ENCODE results near the gene ATG9A.

The ATG9A gene

DNA sequence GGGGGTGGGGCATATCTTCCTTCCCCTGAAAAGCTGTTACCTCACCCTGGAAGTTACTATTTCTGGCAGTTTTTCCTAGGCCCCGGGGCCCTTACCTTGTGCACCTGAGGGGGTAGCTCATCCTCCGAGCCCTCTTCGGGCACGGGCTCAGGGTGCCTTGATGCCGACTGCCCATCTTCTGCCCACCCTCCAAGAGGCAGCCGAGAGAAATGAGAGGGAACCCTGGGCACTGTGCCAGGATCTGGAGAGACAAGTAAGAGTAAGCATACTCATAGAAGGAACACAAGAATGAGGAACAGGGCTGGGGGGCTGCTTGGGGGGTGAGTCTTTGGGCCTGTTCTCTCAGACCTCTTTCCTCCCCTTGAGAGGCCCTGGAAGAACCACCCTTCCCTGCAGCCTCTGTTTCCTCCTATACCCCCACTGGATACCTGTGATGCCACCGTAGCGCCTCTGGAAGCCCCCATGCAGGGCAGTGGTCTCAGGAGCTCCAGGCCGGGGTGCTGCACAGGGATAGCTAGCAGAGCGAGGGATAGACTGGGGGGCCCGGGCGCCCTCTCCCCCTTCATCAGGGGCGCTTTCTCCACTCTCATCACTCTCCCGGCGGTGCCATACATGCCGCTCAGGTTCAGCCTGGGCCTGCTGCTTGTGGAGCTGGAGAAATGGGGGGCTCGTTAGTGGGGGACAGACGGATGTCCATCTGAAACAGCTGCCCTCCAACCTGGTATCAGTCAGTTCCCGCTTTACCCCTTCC is 8.6 kb downstream of the ATG9A start:
- DNase-seq (ENCODE audit: low read depth in 2 of 2): no peak

DNA sequence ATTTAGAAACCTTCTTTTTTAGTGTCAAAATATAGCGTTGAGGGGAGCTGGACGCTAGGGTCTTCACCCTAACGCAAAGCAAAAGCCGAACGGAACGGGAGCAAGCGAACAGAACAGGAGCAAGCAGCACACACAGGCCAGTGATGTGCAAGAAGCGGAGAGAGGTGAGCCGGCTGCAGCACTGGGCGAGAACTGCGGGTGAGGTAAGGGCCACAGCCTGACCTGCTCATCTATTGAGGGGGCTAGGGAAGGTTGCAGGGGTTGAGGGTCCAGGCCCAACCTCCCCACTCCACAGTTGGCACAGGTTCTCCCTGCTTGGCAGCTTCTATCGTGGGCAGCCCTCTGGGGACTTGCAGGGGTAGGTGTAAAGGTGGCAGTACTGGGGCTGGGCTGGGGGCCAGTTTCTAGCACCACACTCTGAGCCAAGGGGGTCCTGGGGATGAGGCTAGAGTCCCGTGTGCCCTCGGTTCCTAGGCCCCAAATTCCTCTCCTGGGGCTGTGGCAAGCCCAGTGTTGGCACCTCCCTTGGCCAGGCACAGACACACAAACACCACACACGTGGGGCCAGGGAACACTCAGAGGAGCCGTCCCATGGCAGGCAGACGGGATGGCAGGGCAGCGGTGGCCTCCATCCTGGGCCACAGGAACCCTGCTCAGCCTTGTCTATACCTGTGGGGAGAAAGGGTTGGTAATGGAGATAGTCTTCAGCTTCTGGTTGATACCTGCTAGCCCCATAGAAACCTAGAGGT is 9.5 kb downstream of the ATG9A start:
- no peak for DNase-seq (ENCODE audit: low read depth in 2 of 2)

DNA sequence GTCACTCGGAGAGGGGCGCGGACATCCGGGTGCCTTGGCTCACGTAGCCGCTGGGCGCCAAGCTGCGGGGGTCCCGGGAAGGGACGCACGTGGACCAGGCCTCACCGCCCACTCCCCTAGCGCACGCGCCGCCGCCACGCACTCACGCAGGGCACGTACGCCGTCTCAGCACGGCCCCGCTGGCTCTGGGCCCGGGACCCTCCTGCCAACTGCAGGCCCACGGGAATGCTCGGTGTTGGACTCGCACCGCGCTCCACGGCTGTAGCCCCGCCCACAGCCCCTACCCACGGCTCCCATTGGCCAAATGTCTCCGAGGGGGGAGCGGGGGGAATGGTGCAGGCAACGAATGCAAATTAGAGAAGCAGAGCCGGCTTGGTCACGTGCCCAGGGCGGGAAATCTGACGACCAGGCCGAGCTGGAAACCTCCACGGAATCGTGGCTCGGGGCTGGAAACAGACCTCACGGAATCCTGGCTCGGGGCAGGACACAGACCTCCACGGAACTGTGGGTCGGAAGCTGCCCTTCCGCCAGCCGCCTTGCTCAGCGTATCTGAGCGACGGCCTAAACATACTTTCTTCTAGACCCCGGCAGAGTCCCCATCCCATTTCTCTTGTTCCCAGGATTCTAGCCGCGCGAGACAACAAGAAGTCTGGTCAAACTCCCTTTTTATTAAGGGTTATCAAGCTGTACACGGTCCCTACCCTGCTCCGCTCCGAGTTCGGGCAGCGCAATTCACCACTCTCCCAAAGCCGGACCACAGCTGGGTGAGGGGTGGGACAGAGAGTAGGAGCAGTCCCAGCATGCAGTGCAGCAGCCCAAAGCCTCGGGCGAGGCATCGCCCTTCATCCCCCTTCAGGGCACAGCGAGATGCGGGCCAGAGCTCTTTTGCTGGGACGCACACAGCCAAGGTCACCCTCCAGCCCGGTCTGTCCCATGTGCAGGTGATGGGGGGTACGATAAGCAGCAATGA is 10.4 kb downstream of the ATG9A start, which contains the start of gene ABCB6:
ABCB6 (minus strand) TSS at position 227 of the 970 bp plus-strand sequence. CDS start 285 bp downstream, outside the sequence.
- peak; percentile 80 to 91 for DNase-seq (ENCODE audit: low read depth in 2 of 2)

DNA sequence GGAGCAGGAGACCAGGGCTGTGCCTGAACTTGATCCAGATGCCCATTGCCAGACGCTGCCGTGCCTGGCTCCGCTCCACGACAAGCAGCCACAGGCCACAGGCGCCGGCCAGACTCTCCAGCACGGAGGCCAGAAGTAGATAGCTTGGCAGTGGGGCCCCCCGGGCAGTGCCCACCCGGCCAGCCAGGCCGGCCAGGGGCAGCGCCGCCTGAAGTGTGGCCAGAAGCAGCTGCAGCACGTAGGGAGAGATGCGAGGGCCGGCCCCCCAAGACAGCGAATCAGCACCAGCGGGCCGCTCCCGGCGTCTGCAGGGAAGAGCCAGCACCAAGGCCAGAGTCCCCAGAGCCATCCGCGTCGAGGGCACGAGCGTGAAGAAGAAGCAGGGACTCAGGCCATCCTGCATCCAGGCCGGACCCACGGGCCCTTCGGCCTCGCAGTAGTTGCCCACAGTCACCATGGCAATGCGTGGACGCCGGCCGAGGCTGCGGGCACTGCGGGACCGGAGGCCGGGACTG is 11.2 kb downstream of the ATG9A start:
- peak in 1 of 2 experiments; percentile 29 for DNase-seq (ENCODE audit: low read depth in 2 of 2)

DNA sequence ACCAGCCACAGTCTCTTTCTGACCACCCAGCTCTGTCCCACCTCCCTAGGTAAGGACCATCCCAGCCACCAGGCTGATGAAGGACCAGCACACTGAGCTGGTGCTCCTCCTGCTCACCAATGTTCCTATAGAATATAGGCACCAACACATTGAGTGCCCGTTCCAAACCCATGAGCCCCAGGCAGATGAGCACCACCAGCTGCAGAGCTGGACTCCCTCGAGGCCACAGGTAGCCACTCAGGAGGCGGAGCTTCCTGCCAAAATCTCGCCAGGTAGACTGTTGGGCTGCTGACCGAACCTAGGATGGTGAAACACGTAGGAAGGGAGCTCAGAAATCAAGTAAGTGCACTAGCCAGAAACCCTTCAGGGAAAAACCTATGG is 12.9 kb downstream of the ATG9A start:
- DNase-seq (ENCODE audit: low read depth in 2 of 2): no peak

DNA sequence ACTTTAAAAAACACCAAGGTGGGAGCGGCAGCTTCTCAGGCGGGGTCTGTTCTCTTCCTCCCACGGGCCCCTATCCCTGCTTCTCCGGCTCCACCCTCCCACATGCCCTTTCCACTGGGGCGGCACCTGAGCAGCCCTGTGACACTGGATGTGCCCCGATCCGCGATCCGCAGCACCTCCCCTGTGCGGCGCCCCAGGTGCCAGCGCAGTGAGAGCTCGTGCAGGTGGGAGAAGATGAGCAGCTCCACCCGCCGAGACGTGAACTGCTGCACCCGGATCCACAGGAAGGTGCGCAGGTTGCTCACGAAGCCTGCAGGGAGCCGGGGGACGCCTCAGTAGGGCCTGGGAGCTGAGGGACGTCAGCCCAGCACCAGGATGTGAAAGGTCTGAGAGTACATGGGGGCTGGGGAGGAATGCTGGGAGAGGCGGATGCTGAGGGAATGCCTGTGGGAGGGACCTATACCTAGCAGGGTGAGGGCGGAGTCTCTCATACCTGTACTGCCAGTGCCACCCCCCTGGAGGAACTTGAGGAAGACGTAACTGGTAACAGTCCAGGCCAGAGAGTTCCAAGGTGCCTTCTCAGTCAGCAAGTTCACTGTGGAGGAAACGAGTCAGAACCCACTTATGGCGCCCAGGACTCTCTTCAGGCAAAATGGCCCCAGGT is 13.4 kb downstream of the ATG9A start:
- no peak for DNase-seq (ENCODE audit: low read depth in 2 of 2)

DNA sequence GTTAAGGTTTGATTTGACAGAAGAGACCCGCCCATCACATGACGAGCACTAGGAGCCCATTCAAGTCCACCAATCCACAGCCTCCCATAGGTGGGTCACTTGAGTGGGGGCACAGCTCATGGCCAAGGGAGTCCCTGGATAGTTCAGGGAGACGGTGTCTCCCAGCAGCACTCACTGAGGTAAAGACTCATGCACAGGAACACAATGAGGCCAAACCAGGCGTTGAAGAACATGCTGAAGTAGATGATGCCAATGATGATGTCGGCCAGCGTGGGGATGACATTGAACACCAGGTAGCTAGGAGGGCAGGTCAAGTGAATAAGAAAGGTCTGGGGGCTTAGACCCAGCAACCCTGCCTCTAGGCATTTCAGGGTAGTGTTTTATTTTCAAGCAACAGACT is 14.7 kb downstream of the ATG9A start:
- no peak for DNase-seq (ENCODE audit: low read depth in 2 of 2)

DNA sequence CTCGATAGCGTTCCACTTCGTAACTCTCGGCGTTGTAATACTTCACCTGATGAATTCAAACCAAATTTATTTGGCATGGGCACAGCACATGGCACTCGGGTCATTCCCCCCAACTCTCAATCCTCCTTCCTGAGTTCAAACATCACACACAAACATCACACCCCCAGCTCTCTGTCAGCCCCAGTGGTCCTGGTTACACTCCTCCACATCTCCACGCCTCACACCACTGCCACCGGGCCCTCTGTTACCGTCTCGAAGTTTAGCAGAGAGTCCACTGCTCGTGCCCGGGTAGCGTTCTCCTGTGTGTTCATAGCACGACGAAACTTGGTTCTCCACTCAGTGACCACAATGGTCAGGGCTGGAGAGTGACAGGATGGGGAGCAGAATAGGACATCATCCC is 15.3 kb downstream of the ATG9A start:
- no peak for DNase-seq (ENCODE audit: low read depth in 2 of 2)

DNA sequence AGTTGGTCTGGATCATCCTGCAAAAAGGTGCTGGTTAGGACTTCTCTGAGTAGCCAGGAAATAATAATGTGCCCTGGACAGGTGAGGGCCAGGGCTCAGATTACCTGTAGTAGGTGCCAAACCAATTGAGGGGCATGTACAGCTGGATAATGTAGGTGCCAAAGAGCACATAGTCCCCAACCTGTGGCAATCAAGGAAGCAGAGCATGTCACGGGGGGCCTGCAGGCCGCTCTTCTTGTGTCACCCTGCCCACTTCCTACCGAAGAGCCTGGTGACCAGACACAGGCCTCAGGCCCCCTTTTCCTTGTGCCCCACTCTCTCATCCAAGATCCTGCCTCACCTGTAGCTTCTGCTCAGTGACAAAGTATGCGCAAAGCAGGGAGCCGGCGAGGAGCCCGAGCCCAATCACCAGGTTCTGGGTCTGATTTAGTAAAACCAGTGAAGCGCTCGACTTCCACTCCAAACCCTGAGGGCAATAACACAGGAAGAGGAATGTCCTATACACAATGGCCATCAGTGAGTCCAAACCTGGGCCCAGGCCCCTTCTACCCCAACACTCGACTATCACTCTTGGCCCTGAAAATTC is 15.9 kb downstream of the ATG9A start:
- DNase-seq (ENCODE audit: low read depth in 2 of 2): no peak

DNA sequence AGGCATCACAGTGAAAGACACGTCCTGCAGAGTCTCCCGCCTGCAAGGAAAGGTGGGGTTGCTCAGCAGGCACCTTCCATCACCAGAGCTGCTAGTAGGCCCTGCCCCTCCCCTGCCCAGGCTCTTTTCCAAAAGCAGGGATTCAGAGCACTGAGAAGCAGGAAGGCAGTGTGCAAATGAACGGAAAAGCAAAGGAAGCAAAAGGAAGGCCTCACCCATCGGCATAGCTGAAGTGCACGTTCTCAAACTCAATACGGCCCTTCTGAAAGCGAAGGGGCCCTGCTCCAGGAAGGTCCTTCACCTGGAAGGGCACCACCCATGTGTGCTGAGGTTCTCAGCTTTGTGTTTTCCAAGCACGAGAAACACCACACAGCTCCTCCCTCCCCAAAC is 16.4 kb downstream of the ATG9A start:
- DNase-seq (ENCODE audit: low read depth in 2 of 2): no peak

DNA sequence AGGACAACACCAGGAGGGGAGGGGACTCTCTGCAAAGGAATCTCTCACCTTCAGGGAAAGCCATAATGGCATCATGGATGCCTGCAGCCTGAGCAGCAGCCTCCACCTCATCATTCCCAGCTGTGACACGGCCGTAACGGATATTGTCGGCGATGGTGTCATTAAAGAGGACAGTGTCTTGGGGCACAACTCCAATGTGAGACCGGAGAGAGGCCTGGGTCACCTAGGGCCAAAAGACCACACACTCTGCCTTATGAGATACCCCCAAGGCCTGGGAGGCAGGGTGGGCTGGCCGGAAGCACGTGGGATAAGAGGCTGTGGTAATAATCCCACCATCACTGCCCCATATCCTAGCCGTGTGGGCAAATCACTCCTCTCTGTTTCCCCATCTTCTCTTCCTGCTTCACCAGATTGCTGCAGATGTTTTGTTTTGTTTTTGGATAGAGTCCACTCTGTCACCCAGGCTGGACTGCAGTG is 18.5 kb downstream of the ATG9A start:
- no peak for DNase-seq (ENCODE audit: low read depth in 2 of 2)

DNA sequence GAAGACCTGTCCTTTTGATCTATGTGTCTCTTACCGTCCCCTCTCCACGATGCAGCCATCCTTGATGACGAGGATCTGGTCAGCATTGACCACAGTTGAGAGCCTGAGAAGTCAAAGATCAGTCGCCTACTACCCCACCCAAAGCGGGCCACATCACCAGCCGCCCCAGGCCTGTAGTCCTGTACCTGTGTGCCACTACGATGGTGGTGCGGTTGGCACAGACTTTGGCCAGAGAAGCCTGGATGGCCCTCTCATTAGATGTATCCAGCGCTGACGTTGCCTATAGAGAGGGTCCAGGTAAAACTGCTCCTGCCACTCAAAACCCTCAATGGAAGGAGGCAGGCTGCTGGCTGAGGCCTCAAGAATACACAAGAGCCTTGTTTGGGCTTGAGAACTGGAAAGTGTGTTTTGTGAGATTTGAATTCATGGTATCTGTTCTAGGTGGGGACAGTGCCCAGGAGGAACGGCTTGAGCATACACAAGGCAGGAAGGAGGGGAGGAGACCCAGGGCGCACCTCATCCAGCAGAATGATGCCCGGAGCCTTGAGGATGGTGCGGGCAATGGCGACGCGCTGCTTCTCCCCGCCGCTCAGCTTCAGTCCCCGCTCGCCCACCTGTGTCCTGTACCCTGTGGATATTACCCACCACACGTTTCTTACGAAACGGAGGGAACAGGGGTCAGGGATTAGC is 19.1 kb downstream of the ATG9A start:
- no peak for DNase-seq (ENCODE audit: low read depth in 2 of 2)

DNA sequence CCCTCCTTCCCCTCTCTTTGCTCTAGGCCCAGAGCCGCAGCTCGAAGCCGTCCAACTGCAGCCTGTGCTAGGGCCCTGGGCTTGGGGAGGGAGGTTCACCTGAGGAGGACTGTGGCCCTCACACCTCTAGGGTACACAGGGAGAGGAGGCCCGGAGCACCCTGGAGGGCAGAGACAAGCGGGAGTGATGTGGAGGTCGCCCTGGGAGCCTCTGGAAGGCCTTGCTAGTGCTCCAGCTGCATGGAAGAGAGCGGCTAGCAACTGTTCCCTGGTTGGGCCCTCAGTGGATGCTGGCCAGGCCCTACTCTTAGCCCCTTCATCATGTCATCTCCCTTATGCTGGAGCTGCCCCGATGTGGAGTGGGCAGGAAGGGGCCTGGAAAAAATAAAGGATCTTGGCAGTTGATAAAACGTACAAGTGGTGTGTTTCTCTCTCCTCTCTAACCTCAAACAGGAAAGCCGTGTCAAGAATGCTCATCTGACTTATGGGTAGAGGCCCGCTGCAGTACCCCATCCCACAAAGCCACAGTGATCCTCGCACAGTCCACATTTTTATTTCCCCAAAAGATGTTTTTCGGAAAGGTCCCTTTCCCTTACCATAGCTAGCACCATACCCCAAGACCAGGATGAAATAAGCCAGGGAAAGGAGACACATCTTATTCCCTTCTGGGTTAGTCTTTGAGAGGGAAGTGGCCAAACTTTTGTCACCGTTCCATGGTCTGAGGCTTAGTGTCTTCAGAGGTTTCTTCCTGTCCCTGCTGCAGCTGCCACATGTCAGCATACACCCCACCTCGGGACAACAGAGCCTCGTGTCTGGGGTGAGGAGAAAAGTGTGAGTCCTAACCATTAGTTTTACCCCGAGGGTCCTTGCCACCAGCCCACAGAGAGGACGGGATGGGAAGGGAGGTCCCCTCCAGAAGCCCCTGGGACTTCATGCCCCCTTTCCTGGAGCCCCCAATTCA is 19.9 kb downstream of the ATG9A start:
- no peak for DNase-seq (ENCODE audit: low read depth in 2 of 2)

DNA sequence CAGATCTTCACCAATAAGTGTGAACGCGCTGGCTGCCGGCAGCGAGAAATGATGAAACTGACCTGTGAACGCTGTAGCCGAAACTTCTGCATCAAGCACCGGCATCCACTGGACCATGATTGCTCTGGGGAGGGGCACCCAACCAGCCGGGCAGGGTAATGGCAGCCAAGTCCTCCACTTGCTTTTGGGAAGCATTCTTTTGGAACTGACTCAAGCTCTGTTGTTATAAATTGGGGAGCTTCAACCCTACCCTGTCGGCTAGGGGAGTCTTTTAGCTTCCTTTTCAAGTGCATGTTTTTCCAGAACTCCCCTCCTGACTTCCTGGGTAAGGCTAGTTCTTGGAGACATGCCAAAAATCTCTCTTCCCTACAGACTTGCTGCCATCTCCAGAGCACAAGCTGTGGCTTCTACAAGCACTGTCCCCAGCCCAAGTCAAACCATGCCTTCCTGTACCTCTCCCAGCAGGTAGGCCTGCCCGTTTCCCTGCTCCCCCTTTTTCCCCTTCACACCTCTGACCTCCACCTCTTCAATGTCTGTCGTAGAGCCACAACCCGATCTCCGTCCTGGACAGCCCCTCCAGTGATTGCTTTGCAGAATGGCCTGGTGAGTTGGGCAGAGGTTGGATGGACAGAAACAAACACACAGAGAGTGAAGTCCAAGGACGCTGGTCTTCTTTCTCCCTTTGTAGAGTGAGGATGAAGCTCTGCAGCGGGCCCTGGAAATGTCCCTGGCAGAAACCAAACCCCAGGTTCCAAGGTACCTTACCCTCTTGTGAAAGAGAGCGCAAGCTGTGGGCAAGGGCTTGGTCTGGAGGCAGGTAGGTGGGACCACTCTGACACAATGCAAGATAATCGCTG is 21.3 kb downstream of the ATG9A start:
- DNase-seq (ENCODE audit: low read depth in 2 of 2): no peak

DNA sequence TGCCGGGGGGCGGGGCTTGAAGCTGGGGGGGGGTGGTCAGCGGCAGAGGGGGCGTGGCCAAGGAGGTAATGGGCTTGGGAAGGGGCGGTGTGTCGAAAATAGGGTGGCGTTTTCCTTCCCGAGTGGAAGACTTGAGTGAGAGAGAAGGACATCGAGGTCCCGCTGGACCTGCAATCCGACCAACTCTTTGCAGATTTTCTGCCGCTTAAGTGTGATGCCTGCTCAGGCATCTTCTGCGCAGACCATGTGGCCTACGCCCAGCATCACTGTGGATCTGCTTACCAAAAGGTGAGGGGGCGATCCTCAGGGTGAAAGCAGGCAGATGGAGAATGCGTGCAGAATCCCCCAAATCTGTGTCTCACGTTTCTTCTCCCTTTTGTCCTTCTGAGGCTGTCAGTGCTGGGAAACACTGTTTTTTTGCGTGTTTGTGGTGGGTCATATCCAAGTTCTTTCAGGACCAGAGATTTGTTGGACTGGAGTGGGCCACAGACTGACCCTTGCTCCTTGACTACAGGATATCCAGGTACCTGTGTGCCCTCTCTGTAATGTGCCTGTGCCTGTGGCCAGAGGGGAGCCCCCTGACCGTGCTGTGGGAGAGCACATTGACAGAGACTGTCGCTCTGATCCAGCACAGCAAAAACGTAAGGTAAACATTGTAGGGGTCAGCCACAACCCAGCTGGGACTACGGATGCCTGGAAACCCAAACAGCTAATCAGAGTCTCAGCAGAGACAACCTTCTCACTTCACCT is 22.1 kb downstream of the ATG9A start:
- no peak for DNase-seq (ENCODE audit: low read depth in 2 of 2)

DNA sequence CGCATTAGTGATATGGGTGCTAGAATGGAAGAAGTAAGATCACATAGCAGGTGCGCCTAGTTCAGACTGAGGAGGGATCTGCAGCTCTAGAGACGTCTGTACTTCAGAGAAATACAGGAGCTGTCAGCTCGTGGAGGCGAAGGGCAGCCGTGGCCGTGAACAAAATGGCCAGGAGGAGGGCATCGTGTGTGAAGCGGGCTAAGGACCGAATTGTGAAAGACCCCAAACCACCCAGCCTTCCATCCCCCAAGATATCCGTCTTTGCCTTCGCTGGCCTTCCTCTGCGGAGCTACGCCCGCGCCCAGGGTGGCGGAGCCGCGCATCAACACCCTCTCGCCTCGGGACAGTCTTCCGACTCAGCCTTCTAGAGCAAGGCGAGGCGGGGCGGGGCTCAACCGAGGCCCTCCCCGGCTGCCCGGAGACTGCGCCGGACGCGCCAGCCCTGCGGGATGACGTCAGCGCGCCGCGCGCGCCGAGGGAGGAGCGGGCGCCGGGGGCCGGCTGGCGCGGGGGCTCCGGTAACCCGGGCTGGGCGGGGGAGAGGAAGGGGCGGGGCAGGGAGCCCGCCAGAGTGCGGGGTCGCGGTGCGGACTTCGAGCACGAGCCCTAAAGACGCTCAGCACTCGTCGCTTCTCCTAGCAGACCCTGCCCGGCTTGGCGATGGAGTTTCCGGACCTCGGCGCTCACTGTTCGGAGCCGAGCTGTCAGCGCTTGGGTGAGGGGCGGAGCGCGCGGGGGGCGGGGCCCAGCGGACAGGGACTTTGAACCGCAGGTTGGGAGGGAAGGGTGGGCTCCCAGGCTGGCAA is 22.9 kb downstream of the ATG9A start, which contains the start of gene ZFAND2B:
ZFAND2B (plus strand) TSS at position 455 of the 806 bp plus-strand sequence; CDS start at position 661, 206 bp downstream.
- DNase-seq (ENCODE audit: low read depth in 2 of 2): peak; percentile 89
